ENCODE results near the gene FARP1. TPM values are rescaled to one million over a fixed set of nuclear protein-coding genes. Genes with fewer than 3 reads are reported as not detected.
A peak's percentile ranks its signal among the peaks of the same experiment; 100 is the strongest.

The FARP1 gene
- polyA plus RNA-seq, 4 donors, result 0.89 to 23.4 (median 6.2) TPM

GRCh38 chr13:98157609-98158008 is 14.7 kb downstream of the FARP1 start:
- Histone ChIP-seq H3K4me1 (ENCODE audit: control insufficient read depth in 3 of 3, insufficient read depth in 2 of 3, low read depth in 1 of 3, low read length in 2 of 3) (no peaks in the 10 kb centered on the region), H3K9me3 (ENCODE audit: control insufficient read depth in 2 of 2, insufficient read depth in 1 of 2, low read depth in 1 of 2, low read length in 1 of 2) (no peaks in the 10 kb centered on the region), H3K36me3 (ENCODE audit: control insufficient read depth in 3 of 3, insufficient read depth in 2 of 3, low read depth in 1 of 3, low read length in 3 of 3) (peaks cover 0 to 9% (median 0%) of the 10 kb centered on the region in 3 donors), H3K27ac (ENCODE audit: low read depth in 1 of 3, low read length in 2 of 3) (no peak overlapping the region), H3K4me3 (ENCODE audit: low read depth in 1 of 3, low read length in 3 of 3) (no peak overlapping the region), H3K27me3 (ENCODE audit: control insufficient read depth in 3 of 3, insufficient read depth in 3 of 3, low read length in 3 of 3) (no peaks in the 10 kb centered on the region)
- FAIRE-seq, result no peak
- DNase-seq, result no peak
- 72 to 87% (median 84%) methylated on average over 1 of the region's 1 CpG for WGBS, 3 donors

DNA sequence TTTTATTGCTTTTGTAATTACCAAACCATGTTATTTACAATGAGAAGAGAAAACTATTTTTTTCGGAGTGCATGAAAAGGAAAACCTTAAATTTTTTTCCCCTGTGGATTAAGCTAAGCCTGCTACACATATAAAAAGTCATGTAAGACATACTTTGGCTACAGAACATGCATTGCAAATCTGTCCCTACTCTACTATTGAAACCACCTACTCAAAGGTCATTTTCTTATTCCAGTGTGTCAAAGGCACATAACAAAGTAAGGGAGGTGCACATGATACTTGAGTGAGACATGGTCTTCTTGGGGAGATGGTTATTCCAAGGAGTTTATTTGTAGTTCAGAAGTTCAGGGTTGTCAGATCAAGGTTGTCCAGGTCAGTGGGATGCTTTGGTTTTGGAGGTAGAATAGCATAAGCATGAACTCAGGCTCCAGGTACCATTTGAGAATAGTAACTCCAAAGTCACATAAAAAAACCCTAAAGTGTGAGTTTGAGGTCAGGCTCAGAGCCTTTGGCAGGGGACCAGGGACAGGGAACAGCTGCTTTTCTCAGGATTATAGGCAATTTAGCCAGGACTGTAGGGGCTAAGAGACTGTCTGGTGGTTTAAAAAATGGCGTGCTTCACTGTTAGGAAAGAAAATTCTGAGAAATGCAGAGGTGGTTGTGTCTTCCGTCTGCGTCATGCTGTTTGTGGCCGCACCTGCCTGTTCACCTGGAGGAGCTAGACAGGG is 15.4 kb downstream of the FARP1 start:
- Histone ChIP-seq H3K27me3 (ENCODE audit: control insufficient read depth in 3 of 3, insufficient read depth in 3 of 3, low read length in 3 of 3) (no peaks in the 10 kb centered on the region), H3K27ac (ENCODE audit: low read depth in 1 of 3, low read length in 2 of 3) (no peak overlapping the region), H3K4me1 (ENCODE audit: control insufficient read depth in 3 of 3, insufficient read depth in 2 of 3, low read depth in 1 of 3, low read length in 2 of 3) (no peaks in the 10 kb centered on the region), H3K4me3 (ENCODE audit: low read depth in 1 of 3, low read length in 3 of 3) (no peak overlapping the region), H3K36me3 (ENCODE audit: control insufficient read depth in 3 of 3, insufficient read depth in 2 of 3, low read depth in 1 of 3, low read length in 3 of 3) (peaks cover 0 to 9% (median 0%) of the 10 kb centered on the region in 3 donors), H3K9me3 (ENCODE audit: control insufficient read depth in 2 of 2, insufficient read depth in 1 of 2, low read depth in 1 of 2, low read length in 1 of 2) (no peaks in the 10 kb centered on the region)
- FAIRE-seq (no peak), DNase-seq (no peak)
- whole genome bisulfite sequencing, 3 donors, result 76 to 93% (median 85%) methylated on average over 5 of the region's 5 CpGs

GRCh38 chr13:98162935-98163334 is 20.0 kb downstream of the FARP1 start:
- Histone ChIP-seq H3K27ac (ENCODE audit: low read depth in 1 of 3, low read length in 2 of 3) (no peak overlapping the region), H3K4me1 (ENCODE audit: control insufficient read depth in 3 of 3, insufficient read depth in 2 of 3, low read depth in 1 of 3, low read length in 2 of 3) (no peaks in the 10 kb centered on the region), H3K9me3 (ENCODE audit: control insufficient read depth in 2 of 2, insufficient read depth in 1 of 2, low read depth in 1 of 2, low read length in 1 of 2) (no peaks in the 10 kb centered on the region), H3K36me3 (ENCODE audit: control insufficient read depth in 3 of 3, insufficient read depth in 2 of 3, low read depth in 1 of 3, low read length in 3 of 3) (peaks cover 0 to 6% (median 0%) of the 10 kb centered on the region in 3 donors), H3K27me3 (ENCODE audit: control insufficient read depth in 3 of 3, insufficient read depth in 3 of 3, low read length in 3 of 3) (no peaks in the 10 kb centered on the region), H3K4me3 (ENCODE audit: low read depth in 1 of 3, low read length in 3 of 3) (no peak overlapping the region)
- DNase-seq (no peak), FAIRE-seq (no peak)
- 88 to 96% (median 95%) methylated on average over 5 of the region's 5 CpGs for WGBS, 3 donors

GRCh38 chr13:98169331-98169730 is 26.4 kb downstream of the FARP1 start:
- Histone ChIP-seq H3K27ac (ENCODE audit: low read depth in 1 of 3, low read length in 2 of 3) (no peak overlapping the region), H3K27me3 (ENCODE audit: control insufficient read depth in 3 of 3, insufficient read depth in 3 of 3, low read length in 3 of 3) (no peaks in the 10 kb centered on the region), H3K9me3 (ENCODE audit: control insufficient read depth in 2 of 2, insufficient read depth in 1 of 2, low read depth in 1 of 2, low read length in 1 of 2) (no peaks in the 10 kb centered on the region), H3K4me1 (ENCODE audit: control insufficient read depth in 3 of 3, insufficient read depth in 2 of 3, low read depth in 1 of 3, low read length in 2 of 3) (peaks cover 0 to 21% (median 0%) of the 10 kb centered on the region in 3 donors), H3K4me3 (ENCODE audit: low read depth in 1 of 3, low read length in 3 of 3) (no peak overlapping the region), H3K36me3 (ENCODE audit: control insufficient read depth in 3 of 3, insufficient read depth in 2 of 3, low read depth in 1 of 3, low read length in 3 of 3) (no peaks in the 10 kb centered on the region)
- DNase-seq (no peak), FAIRE-seq (no peak)
- WGBS, 3 donors, result 85 to 92% (median 88%) methylated on average over 3 of the region's 3 CpGs

- 46 to 77% (median 76%) methylated on average over 14 of the region's 14 CpGs for WGBS, 3 donors
- peaks cover 0 to 21% (median 0%) of the 10 kb centered on the region in 3 donors for H3K4me1 ChIP-seq (ENCODE audit: control insufficient read depth in 3 of 3, insufficient read depth in 2 of 3, low read depth in 1 of 3, low read length in 2 of 3)
- H3K4me3 ChIP-seq (ENCODE audit: low read depth in 1 of 3, low read length in 3 of 3), result no peak overlapping the region
- FAIRE-seq, result no peak
- peak overlapping the region in 2 of 3 donors; percentile 22 to 60 for H3K27ac ChIP-seq (ENCODE audit: low read depth in 1 of 3, low read length in 2 of 3)
- H3K9me3 ChIP-seq (ENCODE audit: control insufficient read depth in 2 of 2, insufficient read depth in 1 of 2, low read depth in 1 of 2, low read length in 1 of 2), result no peaks in the 10 kb centered on the region
- no peaks in the 10 kb centered on the region for H3K27me3 ChIP-seq (ENCODE audit: control insufficient read depth in 3 of 3, insufficient read depth in 3 of 3, low read length in 3 of 3)
- peaks cover 0 to 9% (median 0%) of the 10 kb centered on the region in 3 donors for H3K36me3 ChIP-seq (ENCODE audit: control insufficient read depth in 3 of 3, insufficient read depth in 2 of 3, low read depth in 1 of 3, low read length in 3 of 3)
- DNase-seq, result peak in 1 of 2 donors; percentile 13
Observed at GRCh38 chr13:98171900-98172589, 29.2 kb downstream of the FARP1 start.

DNA sequence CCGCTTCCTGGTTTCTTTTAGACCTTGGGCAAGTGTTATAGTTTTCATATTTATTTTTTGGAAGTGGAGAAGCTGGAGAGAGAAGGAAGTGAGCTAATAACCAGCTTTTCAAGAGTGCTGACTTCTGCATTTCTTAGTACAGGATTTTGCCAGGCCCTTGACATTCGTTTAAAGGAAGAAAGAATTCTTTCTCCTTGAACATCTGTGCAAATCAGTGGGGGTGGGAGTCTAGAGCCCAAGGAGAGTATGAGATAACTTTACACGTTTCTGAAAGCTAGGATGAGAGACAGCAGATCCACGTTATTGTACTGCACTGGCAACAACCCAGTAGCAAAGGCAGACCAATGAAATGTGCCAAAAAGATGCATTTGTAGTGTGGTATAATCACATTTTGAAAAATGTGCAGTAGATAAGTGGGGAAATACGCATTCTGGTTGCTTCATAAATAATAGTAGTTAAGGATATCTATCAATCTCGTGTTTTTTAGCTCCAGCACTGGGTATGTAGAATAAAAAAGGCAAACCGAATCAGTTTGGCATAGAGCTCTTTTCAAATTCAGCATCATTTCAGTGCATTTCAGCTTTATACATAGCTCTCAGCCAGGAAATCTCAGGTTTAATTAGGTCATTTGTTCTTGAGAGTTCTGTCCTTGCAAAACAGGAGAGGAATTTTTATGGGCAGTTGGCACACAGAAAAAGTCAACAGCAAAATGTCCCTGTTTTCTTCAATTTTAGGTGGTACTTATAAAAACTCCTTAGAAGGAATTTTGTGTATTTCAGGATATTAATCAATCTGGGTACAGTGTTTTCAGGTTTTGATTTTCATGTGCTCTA is 29.9 kb downstream of the FARP1 start:
- no peak overlapping the region for H3K4me3 ChIP-seq (ENCODE audit: low read depth in 1 of 3, low read length in 3 of 3)
- no peaks in the 10 kb centered on the region for H3K9me3 ChIP-seq (ENCODE audit: control insufficient read depth in 2 of 2, insufficient read depth in 1 of 2, low read depth in 1 of 2, low read length in 1 of 2)
- H3K4me1 ChIP-seq (ENCODE audit: control insufficient read depth in 3 of 3, insufficient read depth in 2 of 3, low read depth in 1 of 3, low read length in 2 of 3), result peaks cover 0 to 21% (median 0%) of the 10 kb centered on the region in 3 donors
- H3K27ac ChIP-seq (ENCODE audit: low read depth in 1 of 3, low read length in 2 of 3), result peak overlapping the region in 2 of 3 donors; percentile 22 to 60
- FAIRE-seq (no peak), DNase-seq (no peak)
- H3K27me3 ChIP-seq (ENCODE audit: control insufficient read depth in 3 of 3, insufficient read depth in 3 of 3, low read length in 3 of 3), result no peaks in the 10 kb centered on the region
- WGBS, 3 donors, result 49 to 70% (median 52%) methylated on average over 7 of the region's 7 CpGs
- peaks cover 0 to 11% (median 0%) of the 10 kb centered on the region in 3 donors for H3K36me3 ChIP-seq (ENCODE audit: control insufficient read depth in 3 of 3, insufficient read depth in 2 of 3, low read depth in 1 of 3, low read length in 3 of 3)

DNA sequence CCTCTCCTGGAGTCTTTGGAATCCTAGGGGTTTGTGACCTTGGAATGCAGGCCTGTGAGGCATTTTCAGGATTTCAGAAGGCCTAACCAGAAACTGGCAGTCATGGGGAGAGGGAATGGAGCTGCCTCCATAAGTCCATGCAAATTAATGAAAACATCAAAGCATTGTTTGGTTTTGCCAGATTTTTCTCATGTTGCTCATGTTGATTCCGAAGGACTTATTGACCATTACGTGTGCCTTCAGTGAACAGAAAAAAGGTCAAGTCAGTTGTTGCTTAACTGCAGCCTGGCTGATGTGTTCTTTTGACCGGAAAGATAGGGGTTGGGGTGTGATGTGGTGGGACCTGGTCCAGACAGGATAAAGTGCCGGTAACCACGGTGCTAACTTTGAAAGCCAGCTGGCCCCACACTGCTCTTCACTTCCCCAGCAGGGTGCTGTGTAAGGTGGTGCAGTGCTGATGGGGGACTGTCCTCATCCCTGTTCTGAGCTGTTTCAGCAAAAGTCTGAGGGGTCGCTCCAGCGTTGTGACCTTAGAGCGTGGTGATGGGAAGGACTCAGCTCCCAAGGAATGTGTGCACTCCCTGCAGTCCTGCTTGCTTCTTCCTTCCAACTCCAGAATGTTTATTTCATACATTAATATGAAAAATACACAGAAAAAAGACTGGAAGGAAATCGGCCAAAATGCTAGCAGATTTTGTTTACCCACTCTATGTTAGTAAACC is 30.7 kb downstream of the FARP1 start:
- Histone ChIP-seq H3K36me3 (ENCODE audit: control insufficient read depth in 3 of 3, insufficient read depth in 2 of 3, low read depth in 1 of 3, low read length in 3 of 3) (peaks cover 0 to 11% (median 0%) of the 10 kb centered on the region in 3 donors), H3K4me3 (ENCODE audit: low read depth in 1 of 3, low read length in 3 of 3) (no peak overlapping the region), H3K27me3 (ENCODE audit: control insufficient read depth in 3 of 3, insufficient read depth in 3 of 3, low read length in 3 of 3) (no peaks in the 10 kb centered on the region), H3K27ac (ENCODE audit: low read depth in 1 of 3, low read length in 2 of 3) (peak overlapping the region in 2 of 3 donors; percentile 15 to 69), H3K9me3 (ENCODE audit: control insufficient read depth in 2 of 2, insufficient read depth in 1 of 2, low read depth in 1 of 2, low read length in 1 of 2) (no peaks in the 10 kb centered on the region), H3K4me1 (ENCODE audit: control insufficient read depth in 3 of 3, insufficient read depth in 2 of 3, low read depth in 1 of 3, low read length in 2 of 3) (peaks cover 0 to 21% (median 0%) of the 10 kb centered on the region in 3 donors)
- no peak for DNase-seq
- 58 to 80% (median 72%) methylated on average over 9 of the region's 9 CpGs for WGBS, 3 donors
- FAIRE-seq, result no peak
